IPS-18a (cell line): ENCODE results near the gene RLF.
"Not testable (repeated sequence)": the region's sequence is repeated elsewhere in the genome, so short reads cannot be mapped to it uniquely, and the experiment has no call there.

Experiments
- H3K27ac ChIP-seq: one replicate; pipeline ENCODE4 v1.5.1; 2013; ENCODE audit warnings: low read length
- H3K27me3 ChIP-seq: one replicate; pipeline ENCODE4 v1.6.1; 2013; ENCODE audit warnings: mild to moderate bottlenecking, low read length; ENCODE audit not compliant: control insufficient read depth, insufficient read depth
- H3K36me3 ChIP-seq: one replicate; pipeline ENCODE4 v1.6.1; 2013; ENCODE audit warnings: low read depth, low read length; ENCODE audit not compliant: control insufficient read depth
- H3K4me1 ChIP-seq: one replicate; pipeline ENCODE4 v1.6.1; 2013; ENCODE audit warnings: low read depth, low read length; ENCODE audit not compliant: control insufficient read depth
- H3K4me3 ChIP-seq: one replicate; pipeline ENCODE4 v1.5.1; 2013; ENCODE audit warnings: low read length
- H3K9ac ChIP-seq: one replicate; pipeline ENCODE4 v1.6.1; 2013; ENCODE audit warnings: mild to moderate bottlenecking, low read length, moderate library complexity
- H3K9me3 ChIP-seq: one replicate; pipeline ENCODE4 v1.6.1; 2013; ENCODE audit warnings: low read depth, low read length; ENCODE audit not compliant: control insufficient read depth

RLF gene

GRCh38 chr1:40174788-40175187, 13.6 kb downstream of the RLF start:
- H3K4me1 ChIP-seq: no peaks in the 10 kb centered on the region
- H3K9ac ChIP-seq: no peak overlapping the region
- H3K4me3 ChIP-seq: no peak overlapping the region
- no peaks in the 10 kb centered on the region for H3K9me3 ChIP-seq
- no peak overlapping the region for H3K27ac ChIP-seq
- H3K36me3 ChIP-seq: no peaks in the 10 kb centered on the region
- no peaks in the 10 kb centered on the region for H3K27me3 ChIP-seq

DNA sequence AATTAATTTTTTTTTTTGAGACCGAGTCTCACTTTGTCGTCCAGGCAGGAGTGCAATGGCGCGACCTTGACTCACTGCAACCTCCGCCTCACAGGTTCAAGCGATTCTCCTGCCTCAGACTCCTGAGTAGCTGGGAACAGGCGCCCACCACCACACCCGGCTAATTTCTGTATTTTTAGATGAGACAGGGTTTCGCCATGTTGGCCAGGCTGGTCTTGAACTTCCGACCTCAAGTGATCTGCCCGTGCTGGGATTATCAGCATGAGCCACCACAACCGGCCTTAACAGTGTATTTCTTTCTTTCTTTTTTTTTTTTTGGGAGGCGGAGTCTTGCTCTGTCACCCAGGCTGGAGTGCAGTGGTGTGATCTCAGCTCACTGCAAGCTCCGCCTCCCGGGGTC, 15.8 kb downstream of the RLF start:
- H3K9ac ChIP-seq, H3K9me3 ChIP-seq, H3K27me3 ChIP-seq, H3K36me3 ChIP-seq, H3K27ac ChIP-seq, H3K4me1 ChIP-seq, H3K4me3 ChIP-seq: not testable (repeated sequence)

- Histone ChIP-seq H3K4me3 (no peak overlapping the region), H3K27ac (no peak overlapping the region), H3K4me1 (no peaks in the 10 kb centered on the region), H3K36me3 (no peaks in the 10 kb centered on the region), H3K9me3 (no peaks in the 10 kb centered on the region), H3K27me3 (no peaks in the 10 kb centered on the region), H3K9ac (no peak overlapping the region)
Observed at GRCh38 chr1:40178200-40178599, 17.0 kb downstream of the RLF start.

DNA sequence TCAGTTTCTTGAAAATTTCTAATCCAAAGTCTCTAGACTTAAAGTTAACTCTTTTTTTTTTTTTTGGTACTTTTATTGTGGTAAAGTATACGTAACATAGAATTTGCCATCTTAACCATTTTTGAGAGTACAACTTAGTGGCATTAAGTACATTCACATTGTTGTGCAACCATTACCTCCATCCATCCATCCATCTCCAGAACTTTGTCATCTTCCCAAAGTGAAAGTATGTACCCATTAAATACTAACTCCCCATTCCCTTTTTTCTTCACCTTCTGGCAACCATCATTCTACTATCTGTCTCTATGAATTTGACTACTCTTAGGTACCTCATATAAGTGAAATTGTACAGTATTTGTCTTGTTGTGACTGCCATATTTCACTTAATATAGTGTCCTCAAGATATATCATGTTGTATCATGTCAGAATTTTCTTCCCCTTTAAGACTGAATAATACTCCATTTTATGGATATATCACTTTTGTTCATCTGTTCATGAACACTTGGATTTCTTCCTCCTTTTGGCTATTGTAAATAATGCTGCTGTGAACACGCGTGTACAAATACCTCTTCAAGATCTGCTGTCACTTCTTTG, 18.4 kb downstream of the RLF start:
- Histone ChIP-seq H3K27me3 (no peaks in the 10 kb centered on the region), H3K9ac (no peak overlapping the region), H3K9me3 (no peaks in the 10 kb centered on the region), H3K4me1 (no peaks in the 10 kb centered on the region), H3K4me3 (no peak overlapping the region), H3K27ac (no peak overlapping the region), H3K36me3 (no peaks in the 10 kb centered on the region)

GRCh38 chr1:40183055-40183710, 22.0 kb downstream of the RLF start:
- Histone ChIP-seq H3K4me1 (no peaks in the 10 kb centered on the region), H3K27ac (no peak overlapping the region), H3K27me3 (no peaks in the 10 kb centered on the region), H3K9ac (no peak overlapping the region), H3K9me3 (no peaks in the 10 kb centered on the region), H3K4me3 (no peak overlapping the region), H3K36me3 (no peaks in the 10 kb centered on the region)

GRCh38 chr1:40184193-40184592, 23.0 kb downstream of the RLF start:
- H3K36me3 ChIP-seq: peaks cover 3% of the 10 kb centered on the region
- H3K27me3 ChIP-seq: no peaks in the 10 kb centered on the region
- H3K4me3 ChIP-seq: no peak overlapping the region
- H3K27ac ChIP-seq: no peak overlapping the region
- H3K9me3 ChIP-seq: no peaks in the 10 kb centered on the region
- H3K4me1 ChIP-seq: no peaks in the 10 kb centered on the region
- H3K9ac ChIP-seq: no peak overlapping the region

DNA sequence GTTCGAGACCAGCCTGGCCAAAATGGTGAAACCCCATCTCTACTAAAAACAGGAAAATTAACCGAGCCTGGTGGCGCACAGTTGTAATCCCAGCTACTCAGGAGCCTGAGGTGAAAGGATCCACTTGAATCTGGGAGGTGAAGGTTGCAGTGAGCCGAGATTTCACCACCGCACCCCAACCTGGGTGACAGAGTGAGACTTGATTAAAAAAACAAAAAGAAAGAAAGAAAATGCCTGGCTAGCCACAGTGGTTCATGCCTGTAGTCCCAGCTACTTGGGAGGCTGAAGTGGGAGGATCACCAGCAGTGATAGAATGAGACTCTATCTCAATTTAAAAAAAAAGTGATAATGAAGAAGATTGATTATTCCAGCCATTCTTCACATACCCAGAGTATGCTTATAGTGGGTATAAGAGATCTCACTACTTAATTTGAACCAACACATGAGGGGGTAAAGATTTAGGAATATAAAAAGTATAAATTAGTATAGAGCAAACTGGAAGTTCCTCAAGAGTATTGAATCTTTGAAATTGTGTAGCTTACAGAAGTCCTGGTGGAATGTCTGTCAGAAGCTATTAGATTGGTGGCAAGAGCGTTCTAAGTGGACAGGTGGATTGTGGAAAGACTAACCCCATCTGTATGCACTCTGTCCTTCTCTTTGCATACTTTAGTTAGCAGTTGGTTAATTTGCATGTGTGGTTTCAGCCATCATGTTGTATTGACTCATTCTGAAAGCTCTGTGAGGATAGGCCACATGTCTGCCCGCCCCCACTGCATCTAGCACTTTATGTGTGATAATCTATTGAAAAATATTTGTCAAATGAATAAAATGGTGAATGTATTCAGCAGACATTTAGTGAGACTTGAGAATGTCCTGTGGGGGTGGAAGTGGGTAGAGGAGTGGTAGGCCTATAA, 25.0 kb downstream of the RLF start:
- Histone ChIP-seq H3K27me3 (no peaks in the 10 kb centered on the region), H3K9me3 (no peaks in the 10 kb centered on the region), H3K4me1 (no peaks in the 10 kb centered on the region), H3K36me3 (peaks cover 16% of the 10 kb centered on the region), H3K4me3 (no peak overlapping the region), H3K27ac (no peak overlapping the region), H3K9ac (no peak overlapping the region)

DNA sequence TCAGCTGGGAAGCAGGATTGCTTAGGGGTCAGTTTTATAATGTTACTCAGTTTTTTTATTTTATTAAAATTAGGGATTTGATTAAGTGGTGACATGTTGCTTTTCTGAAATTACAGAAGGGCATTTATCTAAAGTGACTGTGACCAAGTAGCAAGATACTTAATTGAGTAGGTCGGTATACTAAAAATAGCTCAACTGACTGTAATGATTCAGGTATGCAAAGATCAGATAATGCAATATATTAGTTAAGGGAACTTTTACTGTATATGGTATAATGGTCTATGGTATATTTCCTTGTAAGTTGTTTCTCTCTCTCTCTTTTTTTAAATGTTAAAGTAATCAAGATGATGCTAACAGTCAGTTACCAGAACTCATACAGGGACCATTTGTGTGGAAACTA, 26.2 kb downstream of the RLF start:
- peaks cover 27% of the 10 kb centered on the region for H3K36me3 ChIP-seq
- no peaks in the 10 kb centered on the region for H3K4me1 ChIP-seq
- H3K9ac ChIP-seq: no peak overlapping the region
- no peaks in the 10 kb centered on the region for H3K9me3 ChIP-seq
- H3K27me3 ChIP-seq: no peaks in the 10 kb centered on the region
- no peak overlapping the region for H3K4me3 ChIP-seq
- H3K27ac ChIP-seq: no peak overlapping the region

DNA sequence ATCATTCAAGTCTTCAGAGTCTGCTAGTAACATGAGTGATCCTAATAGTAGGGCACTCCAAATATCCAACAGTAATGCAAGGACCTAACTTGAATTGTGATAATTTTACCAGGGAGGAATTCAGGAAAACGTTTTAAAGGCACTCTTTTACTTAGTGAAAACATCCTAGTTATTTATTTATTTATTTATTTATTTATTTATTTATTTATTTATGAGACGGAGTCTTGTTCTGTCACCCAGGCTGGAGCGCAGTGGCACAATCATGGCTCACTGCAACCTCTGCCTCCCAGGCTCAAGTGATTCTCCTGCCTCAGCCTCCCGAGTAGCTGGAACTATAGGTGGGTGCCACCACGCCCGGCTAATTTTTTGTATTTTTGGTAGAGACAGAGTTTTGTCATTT, 33.5 kb downstream of the RLF start:
- H3K9ac ChIP-seq, H3K27ac ChIP-seq: not testable (repeated sequence)

DNA sequence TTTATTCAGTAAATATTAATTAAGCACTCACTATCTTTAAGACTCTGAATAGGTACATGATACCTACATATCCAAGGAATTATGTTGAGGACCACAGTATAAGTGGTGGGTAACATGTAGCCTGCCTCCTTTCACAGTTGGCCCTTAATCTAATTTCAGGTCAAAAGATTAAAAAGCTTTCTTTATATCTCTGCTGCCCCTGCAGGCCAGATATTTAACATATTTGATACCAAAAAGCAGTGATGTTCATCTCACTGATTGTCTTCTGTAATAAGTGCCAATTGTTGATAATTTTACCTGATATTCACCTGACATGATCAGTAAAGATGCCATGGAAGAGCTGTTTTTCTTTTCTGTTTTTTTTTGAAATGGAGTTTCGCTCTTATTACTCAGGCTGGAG, 36.5 kb downstream of the RLF start:
- H3K36me3 ChIP-seq: peaks cover 22% of the 10 kb centered on the region
- no peaks in the 10 kb centered on the region for H3K27me3 ChIP-seq
- no peak overlapping the region for H3K9ac ChIP-seq
- no peaks in the 10 kb centered on the region for H3K9me3 ChIP-seq
- H3K4me3 ChIP-seq: no peak overlapping the region
- H3K27ac ChIP-seq: no peak overlapping the region
- H3K4me1 ChIP-seq: no peaks in the 10 kb centered on the region

More for the DNA sequence above, 33.5 kb downstream of the RLF start:
- H3K27me3 ChIP-seq, H3K4me1 ChIP-seq, H3K4me3 ChIP-seq, H3K9me3 ChIP-seq: not testable (repeated sequence)
- peaks cover 38% of the 10 kb centered on the region for H3K36me3 ChIP-seq

DNA sequence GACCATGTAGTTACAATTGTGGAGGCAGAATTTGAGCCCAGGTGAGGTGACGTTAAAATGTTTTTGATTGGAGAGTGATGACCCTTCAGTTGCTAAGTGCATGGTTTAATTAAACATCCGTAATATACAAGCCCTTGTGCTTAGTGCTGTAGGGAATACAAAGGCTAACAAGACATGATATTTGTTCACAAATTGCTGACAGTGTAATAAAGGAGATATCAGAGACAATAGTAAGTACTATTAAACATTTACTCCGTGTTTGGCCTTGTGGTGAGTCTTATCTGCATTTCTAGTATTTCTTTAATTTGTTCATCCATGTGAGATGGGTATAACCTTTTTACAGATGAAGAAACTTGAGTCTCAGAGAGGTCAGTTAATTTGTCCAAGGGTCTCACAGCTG, 37.9 kb downstream of the RLF start:
- H3K4me3 ChIP-seq: no peak overlapping the region
- no peak overlapping the region for H3K27ac ChIP-seq
- no peak overlapping the region for H3K9ac ChIP-seq
- no peaks in the 10 kb centered on the region for H3K4me1 ChIP-seq
- H3K9me3 ChIP-seq: no peaks in the 10 kb centered on the region
- H3K36me3 ChIP-seq: peaks cover 27% of the 10 kb centered on the region
- H3K27me3 ChIP-seq: no peaks in the 10 kb centered on the region
